Inflammatory macrophage treated with lipopolysaccharide for 1 hour (primary cell): ENCODE results near the gene TMA16.
A peak's percentile ranks its signal among the peaks of the same experiment; 100 is the strongest.
"Not testable (repeated sequence)": the region's sequence is repeated elsewhere in the genome, so short reads cannot be mapped to it uniquely, and the experiment has no call there.

Experiments
- DNase-seq, 2 donors: peaks; one replicate each; pipeline ENCODE4 v3.0.0-alpha.2; 2020 to 2022

TMA16 gene

GRCh38 chr4:163494360-163495241 lies at the start of gene TMA16:
Gene TMA16 (plus strand): TSS chr4:163494690. CDS start chr4:163494802, 112 bp downstream.
- DNase-seq = peak; percentile 82 to 93

- DNase-seq = not testable (repeated sequence)
These were observed 47.5 kb upstream of the TMA16 start for GRCh38 chr4:163447023-163447422.

- no peak for DNase-seq
These were observed 47.0 kb upstream of the TMA16 start for GRCh38 chr4:163447481-163447880.

DNA sequence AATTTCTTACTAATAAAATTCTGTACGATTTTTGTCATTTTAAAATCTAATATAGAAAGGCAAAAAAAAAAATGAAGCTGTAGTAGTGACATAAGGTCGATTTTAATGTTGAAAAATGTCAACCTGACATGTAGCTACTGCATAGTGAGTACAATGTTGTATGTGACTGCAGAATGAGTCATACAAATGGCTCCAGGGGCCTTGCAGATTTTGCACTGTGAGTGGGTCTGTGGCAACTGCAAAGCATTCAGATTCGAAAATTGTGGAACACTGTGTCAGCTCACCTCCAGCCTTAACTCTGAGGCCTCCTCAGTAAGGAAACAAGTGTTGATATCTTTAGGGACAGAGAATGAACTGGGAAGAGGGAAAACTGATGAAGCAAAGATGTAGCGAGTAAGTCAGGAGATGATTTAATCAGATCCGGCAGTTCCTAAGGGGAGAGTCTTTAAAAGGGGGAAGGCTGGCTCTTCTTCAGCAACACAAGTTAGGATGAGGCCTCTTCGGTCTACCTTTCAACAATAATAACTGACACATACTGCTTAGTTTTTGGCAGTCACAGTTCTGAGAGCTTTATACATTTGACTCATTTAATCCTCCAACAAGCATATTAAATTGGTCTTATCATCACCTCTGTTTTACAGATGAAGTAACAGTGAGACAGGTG lies 45.8 kb upstream of the TMA16 start:
- no peak for DNase-seq

- DNase-seq = no peak
These were observed 31.9 kb upstream of the TMA16 start for GRCh38 chr4:163462556-163462955.

DNA sequence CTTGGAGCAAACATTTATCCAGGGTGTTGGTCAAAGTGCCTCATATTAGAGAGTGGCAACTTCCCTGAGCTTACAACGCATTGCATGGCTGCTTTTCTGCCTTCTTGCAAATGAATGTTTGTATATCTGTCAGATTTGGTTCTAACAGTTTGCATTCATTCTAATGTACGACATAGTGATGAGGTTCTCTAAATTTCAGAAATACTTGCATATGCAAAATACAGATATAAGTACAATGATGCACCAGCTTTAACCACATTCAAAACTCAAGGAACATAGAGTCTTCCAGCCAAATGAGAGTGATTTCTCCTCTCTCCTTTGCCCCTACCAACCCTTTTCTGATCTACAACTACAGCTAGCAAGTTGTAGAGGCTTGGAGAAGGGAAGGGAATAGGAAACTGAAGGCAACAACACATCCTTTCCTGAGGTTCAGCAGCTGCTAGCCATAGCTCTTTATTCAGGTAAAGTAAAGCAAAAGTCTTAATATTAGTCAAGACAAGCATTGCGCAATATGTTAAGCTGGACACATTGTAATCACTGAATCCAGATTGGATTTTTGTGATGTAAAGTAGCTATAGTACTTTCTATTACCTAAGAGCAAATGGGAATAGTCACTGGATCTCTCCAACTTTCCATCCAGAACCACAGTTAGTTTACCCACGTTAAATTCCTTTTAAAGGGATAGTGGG lies 27.3 kb upstream of the TMA16 start:
- DNase-seq = no peak

- DNase-seq = peak in 1 of 2 donors; percentile 62
These were observed 24.1 kb upstream of the TMA16 start for GRCh38 chr4:163470391-163470790.

DNA sequence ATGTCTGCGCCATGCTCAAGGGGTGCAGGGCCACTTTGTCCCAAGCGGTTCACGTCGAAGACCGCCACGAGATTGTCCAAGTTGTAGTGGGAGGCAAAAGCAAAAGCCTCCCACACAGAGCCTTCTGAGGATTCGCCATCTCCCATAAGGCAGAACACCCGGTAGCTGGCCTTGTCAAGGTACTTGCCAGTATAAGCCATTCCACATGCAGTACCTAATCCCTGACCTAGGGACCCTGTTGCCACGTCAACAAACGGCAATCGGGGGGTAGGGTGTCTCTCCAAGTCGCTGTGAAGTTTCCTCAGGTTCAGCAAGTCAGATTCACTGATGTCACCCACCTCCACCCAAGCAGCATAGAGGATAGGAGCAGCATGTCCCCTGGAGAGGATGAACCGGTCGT lies 21.4 kb upstream of the TMA16 start:
- no peak for DNase-seq

DNA sequence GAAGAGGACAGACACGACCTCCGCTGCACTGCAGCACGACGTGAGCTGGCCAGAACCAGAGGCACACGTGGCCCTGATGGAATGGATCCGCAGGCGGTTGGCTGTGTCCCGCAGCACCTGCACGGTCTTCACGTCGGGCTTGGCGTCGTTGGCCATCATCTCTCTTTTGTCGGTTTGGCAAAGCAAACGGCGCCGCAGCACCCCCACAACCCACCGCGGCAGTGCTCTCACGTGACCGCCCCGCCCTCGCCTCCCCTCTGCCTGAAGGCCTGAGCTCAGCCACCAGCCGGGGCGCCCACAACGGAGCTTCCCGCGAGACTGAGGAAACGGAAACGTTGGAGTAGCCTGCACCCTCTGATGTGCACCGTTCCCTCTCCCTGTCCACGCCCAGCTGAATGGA lies 20.9 kb upstream of the TMA16 start, which contains the start of gene TKTL2:
Gene TKTL2, minus strand, starts transcription at position 179 of the 400 bp plus-strand sequence. Its CDS starts 20 bp downstream, at position 159.
- DNase-seq = no peak

GRCh38 chr4:163474027-163474426 lies 20.5 kb upstream of the TMA16 start:
- DNase-seq = no peak

GRCh38 chr4:163476761-163477438 lies 17.6 kb upstream of the TMA16 start:
- no peak for DNase-seq

- peak; percentile 59 to 65 for DNase-seq
These were observed 12.3 kb upstream of the TMA16 start for GRCh38 chr4:163482190-163482589.

DNA sequence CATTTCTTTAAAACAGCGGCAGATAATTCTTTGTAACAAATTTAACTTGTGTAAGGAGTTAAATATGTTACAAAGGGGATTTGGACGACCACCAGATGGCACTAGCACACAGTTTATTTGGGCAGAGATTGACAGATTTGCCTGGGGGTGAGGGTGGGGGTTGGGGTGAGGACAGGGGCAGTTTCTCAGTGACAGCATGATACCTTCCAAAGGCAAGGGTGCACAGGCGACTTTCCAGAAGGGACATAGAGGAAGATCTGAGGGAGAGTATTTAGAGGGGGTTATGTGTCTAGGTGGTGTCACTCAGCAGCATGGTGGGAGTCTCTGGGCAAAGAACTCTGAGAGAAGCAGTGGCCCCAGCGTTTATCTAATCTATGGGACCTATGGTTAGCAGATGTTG lies 9.6 kb upstream of the TMA16 start:
- DNase-seq = peak in 1 of 2 donors; percentile 75

- no peak for DNase-seq
These were observed 8.9 kb upstream of the TMA16 start for GRCh38 chr4:163485589-163485988.

- no peak for DNase-seq
These were observed 8.2 kb upstream of the TMA16 start for GRCh38 chr4:163486321-163486720.

GRCh38 chr4:163489929-163490328 lies 4.6 kb upstream of the TMA16 start:
- DNase-seq = no peak

DNA sequence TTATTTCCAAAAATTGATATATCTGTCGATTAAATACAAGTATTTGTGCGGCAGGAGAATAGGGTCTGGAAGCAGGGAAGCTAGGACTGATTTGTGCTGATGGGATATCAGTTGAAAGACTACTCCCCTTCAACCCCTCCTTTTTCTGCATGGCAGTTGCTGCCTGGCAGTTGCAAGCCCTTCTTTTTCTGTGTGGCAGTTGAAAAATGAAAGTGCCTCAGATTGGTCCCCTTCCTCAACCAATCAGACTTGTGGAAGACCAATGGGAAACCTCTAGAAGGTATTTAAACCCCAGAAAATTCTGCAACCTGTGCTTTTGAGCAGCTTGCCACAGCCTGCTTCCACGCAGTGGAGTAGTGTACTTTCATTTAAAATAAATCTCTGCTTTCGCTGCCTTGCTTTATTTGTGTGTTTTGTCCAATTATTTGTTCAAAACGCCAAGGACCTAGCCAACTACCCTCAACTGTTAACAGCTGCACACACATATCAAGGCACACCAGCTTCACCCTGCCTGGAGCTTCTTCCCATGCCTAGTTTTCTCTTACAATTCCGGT lies 1.5 kb upstream of the TMA16 start:
- DNase-seq = no peak

DNA sequence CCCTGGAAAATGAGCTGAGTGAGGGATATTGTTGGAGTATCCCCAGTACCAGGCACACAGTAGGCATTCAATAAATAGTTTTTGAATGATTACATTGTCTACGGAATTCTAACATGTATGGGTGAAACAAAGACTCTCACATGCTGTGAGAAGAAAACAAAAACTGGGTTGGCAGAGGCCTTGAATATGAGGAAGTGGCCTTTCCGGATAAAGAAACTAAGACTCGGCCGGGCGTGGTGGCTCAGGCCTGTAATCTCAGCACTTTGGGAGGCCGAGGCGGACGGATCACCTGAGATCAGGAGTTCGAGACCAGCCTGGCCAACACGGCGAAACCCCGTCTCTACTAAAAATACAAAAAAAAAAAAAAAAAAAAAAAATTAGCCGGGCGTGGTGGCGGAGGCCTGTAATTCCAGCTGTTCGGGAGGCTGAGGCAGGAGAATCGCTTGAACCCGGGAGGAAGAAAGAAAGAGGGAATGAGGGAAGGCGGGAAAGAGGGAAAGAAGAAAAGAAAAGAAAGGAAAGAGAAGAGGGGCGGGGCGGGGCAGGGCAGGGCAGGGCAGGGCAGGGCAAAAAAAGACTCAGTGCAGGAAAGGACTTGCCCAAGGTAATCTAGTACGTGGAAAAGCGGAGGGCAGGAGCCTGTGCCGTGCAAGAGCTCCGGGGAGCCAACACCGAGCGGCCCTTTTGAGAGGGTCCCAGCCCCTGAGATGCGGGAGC lies 689 bp upstream of the TMA16 start:
- peak; percentile 60 to 64 for DNase-seq

DNA sequence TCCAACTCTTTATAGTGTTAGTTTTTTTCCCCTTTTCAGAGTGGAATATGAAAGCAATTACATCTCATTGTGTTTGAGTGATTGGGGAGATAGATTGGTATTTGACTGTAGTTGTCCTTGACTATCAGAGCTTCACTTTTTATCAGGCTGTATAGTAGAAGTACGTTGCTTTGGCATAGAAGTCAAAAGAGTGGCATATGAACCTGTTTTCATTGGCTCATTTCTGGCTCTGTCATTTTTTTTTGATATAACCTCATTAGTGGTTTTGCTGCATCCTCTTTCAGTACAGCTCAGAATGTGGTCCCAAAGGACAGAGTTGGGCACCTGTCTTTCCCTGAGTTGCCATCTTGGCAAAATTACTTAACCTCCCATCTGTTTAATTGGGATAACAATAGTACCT lies 1.4 kb downstream of the TMA16 start:
- no peak for DNase-seq

GRCh38 chr4:163500586-163500985 lies 6.1 kb downstream of the TMA16 start:
- no peak for DNase-seq

- DNase-seq = no peak
These were observed 10.9 kb downstream of the TMA16 start for GRCh38 chr4:163505374-163505773.

GRCh38 chr4:163515198-163515597 lies 20.7 kb downstream of the TMA16 start:
- DNase-seq = no peak
